Pons (tissue), 1 donor: ENCODE measurements around the gene NADK.
"Not testable (repeated sequence)": the region's sequence is repeated elsewhere in the genome, so short reads cannot be mapped to it uniquely, and the experiment has no call there.

Experiments used
- DNase-seq: peaks from one replicate; pipeline ENCODE4 v3.0.0-alpha.2; 2016; ENCODE audit warnings: low spot score

Gene NADK

DNA sequence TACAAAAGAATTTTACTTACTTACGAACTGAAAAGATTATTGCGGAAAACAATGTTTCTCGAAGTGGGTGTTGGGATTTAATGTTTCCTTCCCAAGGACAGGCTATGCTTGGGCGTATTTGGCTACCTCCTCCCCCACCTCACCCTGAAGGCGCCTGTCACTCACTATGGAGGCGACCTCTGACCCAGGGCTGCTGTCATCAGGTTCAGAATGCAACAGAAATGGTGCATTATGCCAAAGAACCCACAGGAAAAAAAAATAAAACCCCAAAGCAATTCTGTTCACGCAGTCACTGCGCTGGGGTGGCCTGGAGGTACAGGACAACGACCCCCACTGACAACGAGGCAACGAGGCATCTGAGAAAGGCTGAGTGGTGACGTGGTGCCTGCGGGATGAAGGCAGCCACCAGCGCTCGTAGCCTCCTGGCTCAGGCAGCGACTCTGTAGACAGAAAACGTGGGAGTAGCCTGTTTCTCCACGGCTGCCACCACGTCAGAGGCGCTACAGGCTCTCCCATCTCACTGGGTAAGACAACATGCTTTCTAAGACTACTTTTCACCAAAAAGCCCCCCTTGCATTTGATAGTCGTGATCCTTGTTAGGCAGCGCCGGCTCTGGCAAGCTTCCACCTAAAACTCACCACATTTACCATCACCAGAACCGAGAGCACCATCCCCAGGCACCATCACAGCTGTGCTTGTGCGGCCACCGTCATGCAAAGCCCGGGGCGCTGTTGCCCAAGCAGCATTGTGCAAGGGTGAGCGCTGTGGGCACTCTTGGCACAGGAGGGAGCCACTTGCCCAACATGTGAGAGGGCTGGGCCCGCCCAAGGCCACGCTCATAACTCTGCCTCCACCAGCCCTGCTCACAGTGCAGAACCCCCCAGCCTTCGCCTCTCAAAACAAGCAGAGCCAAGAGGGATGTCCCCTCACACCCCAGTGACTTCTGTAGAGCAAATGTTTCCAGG lies 14.3 kb downstream of the NADK start:
- DNase-seq, result peak; percentile 71

DNA sequence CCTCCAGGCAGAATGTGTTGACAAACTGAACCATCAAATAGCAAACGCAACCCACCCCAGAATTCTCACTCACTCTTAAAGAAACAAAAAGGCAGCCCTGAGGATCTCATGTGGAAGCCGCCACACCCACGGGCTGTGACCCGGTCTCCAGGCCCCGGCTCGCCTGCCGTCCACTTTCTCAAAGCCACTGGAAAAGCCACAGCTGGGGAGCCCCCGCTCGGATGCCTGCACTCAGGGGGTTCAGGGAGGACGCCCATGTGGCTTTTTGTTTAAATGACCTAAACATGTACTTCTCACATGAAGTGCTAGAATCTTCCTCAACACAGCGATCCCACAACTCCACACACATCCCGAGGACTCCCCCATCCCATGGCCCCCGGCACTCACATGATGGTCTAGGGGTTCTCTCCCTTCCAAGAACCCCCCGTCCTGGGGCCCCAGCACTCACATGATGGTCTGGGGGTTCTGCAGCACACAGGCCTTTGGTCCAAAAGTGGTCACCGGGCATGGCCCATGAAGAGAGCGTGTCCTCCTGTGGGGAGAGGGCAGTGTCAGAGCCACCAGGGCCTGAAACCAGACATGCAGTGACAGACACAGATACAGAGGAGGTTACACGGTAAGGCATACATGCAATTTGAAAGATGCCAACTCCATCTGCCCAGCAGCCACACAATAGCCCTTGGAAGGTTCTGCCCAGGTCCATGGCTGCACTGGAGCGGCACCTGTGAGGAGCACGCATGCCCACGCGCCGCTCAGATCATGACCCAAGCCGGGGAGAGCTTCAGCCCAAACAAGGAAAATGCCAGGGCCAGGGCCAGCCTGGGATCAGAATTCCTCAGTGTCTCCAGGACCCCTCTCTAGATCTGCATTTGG lies 16.5 kb downstream of the NADK start:
- no peak for DNase-seq

DNA sequence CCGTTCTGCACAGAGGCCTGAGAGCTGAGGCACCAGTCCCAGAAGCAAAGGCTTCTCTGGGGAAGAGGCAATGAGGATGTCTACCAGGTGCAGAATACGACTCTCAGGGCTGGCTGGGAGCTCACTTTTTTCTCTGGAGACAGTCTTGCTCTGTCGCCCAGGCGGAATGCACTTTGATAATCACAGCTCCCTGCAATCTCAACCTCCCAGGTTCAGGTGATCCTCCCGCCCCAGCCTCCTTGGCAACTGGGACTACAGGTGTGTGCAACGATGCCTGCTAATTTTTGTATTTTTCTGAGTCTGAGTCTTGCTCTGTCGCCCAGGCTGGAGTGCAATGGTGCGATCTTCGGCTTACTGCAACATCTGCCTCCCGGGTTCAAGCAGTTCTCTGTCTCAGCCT lies 17.6 kb downstream of the NADK start:
- no peak for DNase-seq

DNA sequence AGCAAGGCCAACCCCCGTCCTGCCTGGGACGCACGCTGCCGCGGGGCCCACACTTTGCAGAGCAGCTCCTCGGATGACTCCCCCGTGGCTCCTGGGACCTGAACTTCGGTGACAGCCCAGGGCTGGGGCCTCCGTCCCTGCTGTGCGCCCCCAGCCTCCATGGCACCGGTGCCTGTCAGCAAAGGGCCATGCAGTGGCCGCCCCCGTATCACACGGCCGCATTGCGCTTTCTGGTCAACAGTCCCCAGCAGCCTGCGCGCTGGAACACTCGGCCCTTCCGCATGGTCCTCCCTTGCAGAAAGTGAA lies 18.0 kb downstream of the NADK start:
- DNase-seq, result no peak

DNA sequence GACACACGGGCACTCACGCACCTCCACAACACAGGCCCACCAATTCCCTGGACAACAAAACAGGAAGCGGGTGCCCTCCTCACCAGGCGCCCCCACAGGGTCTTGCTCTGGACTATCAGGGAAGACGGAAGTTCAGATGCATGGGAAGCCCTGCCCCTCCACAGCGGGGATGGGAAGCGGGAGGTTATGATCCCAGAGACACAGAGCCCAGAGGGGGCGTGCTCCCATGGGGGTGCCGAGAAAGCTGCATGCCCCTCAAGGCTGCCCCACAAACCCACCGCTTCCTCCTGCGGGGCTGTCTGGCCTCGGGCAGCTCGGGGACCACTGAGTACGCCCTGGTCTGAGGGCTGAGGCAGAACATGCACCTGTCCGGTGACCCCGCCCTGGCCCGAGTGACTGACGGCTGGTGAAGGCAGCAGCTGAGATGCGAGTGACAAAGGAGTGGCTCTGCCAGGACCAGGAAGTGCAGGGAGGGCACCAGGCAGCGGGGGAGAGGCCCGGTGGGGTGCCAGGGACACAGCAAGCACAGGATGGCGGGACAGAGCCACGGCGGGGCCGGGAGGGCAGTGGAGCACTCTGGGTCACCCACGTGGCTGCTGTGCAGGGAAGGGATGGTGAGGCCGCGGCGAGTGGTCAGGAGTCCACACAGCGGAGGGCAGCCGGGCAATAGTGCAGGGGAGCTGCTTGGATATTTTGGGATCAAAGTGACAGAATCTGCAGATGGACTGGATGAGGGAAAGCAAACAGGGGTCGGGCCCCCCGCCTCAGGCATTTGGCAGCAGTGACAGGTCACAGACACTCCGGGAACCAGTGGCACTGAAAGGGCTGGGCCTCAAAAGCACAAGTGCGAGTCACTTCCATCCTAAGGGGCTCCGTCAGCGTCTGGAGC lies 18.6 kb downstream of the NADK start:
- DNase-seq, result no peak

DNA sequence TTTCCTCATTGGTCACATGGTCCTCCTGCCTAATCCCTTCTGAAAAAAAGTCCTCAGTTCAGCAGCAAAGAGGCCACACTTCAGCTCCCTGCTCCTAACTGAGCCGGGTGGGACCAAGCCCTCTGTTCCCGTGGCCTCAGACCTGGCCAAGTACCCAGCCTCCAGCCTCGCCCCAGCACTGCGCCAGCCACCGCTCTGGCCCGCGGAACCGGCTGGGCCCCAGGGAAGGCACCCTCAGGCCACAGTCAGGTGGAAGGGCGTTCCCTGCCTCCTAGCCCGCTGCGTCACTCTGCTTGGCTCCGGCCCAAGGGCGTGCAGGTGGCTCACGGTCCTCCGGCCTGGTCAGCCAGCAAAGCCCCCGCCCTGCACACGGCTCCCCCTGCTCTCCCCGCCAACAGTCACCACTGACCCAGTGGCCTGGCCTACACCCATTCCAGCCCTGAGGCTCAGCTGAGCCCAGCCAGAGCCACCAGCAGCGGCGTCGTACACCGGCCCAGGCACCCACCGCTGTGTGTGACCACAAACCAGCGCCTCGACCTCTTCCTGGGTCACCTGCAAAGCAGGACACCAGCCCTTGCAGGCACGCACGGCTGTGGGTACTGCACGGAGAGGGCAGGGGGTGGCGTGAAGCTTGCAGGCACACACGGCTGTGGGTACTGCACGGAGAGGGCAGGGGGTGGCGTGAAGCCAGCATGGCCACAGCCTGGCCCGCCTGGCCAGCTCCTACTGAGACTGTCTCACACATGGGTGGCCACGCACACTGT lies 19.4 kb downstream of the NADK start:
- no peak for DNase-seq

DNA sequence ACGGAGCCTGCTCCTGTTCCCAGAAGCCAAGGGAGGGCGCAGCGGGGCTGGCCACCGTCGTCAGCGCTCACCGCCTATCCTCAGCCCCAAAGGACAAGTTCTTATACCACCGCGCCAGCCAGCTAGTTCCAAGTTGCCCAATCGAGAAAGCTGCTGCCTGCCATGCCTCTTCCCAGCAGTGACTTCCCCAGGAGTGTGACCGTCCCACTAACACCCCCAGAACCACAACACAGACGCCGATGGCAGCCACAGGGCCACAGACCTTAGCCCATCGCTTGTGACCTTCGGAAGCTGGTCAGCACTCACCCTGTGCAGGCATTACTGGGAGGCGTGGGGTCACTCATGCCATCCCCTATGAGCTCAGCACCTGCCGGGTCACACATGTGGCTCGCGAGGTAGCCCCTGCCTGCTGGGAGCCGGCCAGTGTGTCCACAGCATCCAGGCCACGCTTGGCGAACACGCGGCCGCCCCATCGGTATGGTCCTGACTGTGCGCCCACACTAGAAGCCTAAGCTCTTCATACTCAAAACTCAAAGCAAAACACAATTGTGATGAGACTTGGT lies 20.1 kb downstream of the NADK start:
- no peak for DNase-seq

DNA sequence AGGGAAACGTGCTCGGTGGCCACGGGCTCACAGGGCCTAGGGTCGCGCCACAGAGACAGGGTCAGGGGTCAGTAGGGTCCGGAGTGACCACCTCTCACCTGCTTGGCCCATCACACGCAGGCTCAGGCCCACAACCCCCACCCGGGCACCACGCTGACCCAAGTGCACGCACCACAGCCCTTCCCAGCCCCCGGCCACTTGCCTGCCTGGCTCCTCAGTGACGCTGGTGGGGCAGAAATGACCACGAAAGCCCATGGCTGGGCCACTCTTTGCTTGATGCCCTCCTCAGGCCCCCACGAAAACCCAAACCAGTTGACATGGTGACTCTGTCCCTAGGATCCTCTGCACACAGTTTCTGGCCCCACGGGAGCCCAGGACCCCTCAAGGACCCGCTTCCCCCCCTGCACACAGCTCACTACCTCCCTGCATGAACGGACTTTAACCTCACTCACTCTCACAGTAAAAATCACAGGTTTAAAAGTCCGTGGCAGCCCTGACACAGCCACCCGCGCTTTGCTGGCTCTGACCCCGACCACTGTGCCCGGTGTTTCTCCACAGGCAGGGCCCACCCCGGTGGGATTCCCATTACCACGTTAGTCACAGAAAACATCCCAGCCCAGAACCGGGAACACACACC lies 20.7 kb downstream of the NADK start:
- no peak for DNase-seq

DNA sequence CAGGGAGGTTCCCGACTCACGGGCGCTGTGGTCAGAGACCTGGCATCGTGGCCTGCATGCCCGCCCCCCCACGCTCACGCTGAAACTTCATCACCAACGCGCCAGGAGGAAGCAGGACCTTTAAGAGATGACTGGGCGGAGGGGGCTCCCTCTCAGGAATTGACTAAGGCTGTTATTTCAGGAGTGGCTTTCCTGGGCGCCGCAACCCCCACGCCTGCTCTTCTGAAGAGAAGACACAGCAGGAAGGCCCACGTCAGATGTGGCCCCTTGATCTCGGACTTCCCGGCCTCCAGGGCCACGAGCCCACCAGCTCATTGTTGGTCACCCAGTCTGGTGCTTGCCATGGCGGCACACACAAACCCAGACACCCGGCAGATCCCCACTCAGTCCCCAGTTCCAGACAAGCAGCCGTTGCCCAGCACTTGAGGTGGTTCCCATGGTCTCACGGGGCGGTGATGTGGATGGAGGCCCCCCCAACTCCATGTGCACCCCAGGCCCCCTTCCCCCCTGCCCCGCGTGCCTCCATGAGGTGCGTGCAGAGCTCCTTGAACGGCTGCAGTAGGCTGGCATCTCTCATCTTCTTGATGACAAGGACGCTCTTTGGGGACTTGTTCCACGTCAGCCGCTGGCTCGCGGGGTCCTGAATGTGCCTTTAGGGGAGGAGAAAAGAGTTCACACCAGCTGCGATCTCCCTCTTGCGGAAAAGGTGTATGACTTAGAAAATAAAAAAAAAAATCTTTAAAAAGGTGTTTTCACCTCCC lies 21.4 kb downstream of the NADK start:
- DNase-seq, result no peak

DNA sequence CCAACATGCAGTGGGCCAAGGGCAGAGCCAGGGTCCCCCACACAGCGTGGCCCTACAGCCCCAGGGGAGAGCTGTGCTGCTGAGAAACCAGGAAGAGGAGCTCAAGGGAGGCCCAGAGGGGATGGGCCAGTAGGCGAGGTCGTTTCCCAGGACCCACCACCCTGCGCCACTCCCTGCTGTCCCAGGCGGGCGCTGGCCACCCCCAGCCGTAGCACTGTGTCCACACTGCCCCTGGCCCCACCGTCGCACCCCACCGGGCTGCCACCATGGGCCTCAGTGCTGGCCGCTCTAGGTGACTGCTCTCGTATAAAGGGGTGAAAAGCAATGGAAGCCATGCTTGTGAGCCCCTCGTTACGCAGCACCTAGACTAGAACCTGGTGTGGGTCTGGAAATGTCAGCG lies 22.4 kb downstream of the NADK start:
- no peak for DNase-seq

DNA sequence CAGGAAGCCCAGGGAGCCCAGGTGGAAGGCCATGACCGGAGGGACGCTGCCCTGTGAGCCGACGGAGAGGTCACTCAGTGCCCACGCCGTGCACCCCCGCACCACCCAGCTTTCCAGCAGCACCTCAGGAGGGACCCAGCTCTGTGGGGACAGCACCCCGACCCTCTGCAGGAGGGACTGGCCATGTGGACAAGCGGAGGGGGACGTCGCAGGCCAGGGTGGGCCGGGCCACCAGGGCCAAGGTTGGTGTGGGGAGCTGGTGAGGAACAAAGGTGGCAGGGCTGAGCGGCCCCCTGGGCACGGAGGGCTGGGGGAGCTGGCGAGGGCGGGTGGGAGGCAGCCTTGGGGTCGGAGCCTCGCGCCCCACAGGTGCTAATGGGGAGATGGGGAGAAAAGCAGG lies 22.8 kb downstream of the NADK start:
- DNase-seq, result no peak

DNA sequence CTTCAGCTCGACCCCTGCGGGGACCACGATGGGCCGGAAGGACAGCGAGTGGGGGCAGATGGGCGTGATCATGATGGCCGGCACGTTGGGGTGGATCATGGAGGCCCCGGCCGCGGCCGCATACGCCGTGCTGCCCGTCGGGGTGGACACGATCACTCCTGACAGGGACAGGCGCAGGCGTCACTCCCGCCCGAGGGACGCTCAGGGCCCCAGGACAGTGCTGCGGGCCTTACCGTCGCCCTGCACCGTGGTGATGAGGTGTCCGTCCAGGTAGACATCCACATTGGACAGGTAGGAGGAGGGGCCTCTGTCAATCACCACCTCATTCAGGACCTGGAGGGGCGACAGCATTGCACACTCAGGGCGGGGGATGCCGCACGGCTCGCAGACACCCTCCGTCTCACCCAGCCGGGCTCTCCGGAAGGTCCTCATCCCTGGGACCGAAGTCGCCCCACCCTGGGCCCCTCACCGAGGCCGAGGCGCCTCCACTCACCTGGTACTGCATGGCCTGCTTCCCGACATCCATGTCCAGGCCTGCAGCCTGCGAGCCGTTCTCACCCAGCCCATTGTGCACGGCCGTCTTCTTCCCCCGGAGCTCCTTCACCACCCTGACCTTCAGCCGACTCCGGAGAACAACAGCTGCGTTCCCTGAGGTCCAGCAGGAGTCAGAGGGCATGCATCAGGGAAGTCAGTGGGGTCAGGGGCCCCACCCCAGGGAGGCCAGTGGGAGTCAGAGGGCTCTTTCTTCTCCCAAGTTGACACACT lies 24.0 kb downstream of the NADK start:
- DNase-seq, result no peak

DNA sequence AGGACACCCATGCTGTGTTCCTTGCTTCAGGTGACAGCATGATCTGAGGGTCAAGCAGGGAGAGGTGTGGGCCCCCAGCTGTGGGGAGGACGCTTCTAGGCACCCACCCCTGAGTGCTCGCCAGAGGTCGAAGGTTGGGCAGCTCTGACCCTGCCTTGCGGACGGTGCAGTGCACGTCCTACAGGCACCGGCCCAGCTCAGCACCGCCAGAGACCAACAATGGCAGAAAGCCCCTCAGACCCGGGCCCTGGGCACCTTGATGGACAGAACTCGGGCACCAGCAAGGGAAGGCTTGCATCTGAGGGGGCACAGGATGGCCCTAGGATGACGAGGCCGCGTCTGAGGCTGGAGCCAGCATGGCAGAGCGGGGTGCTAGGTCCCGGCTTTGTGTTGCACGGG lies 24.7 kb downstream of the NADK start:
- DNase-seq, result no peak

DNA sequence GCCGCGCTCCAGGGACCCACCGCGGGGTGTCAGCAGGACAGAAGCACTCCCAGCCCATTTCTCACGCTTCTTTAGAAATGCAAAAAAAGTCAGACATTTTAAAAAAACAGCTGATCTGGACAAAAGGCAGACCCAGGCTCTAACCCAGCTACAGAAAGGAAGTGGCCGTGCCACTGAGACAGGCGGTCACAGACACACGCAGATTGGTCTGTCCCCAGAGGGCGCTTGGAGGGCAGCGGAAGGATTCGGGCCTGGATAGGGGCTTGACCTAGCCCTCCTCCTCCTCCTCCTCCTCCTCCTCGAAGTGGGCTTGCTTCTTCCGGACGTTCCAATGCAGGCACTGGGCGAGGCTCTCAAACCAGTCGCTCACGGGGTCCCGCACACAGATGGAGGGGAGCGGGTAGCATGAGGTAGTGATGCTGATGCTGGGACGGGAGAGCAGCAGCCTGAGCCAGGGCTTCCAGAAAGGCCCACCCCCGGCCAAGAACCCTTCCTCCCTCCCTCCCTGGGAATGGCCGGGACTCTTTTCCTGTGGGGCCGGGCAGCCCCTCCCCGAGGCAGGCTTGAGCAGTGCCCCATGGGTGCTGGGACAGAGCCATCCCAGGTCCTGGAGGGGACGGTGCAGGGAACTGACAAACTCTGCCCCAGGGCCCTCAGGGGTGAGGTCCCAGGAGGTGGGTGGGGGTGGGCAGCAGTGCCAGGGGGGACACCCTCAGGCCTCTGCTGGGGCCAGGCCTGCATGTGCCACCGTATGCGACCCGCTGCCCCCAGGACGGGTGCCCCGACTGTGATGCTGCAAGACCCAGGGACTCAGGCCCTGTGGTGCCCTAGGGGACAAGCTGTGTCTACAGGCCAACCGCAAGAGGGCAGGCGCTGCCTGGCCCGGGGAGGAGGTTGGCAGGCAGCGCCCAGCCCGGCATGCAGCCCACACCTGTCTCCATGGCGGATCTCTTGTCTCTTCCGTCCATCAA lies 25.3 kb downstream of the NADK start:
- DNase-seq, result no peak

DNA sequence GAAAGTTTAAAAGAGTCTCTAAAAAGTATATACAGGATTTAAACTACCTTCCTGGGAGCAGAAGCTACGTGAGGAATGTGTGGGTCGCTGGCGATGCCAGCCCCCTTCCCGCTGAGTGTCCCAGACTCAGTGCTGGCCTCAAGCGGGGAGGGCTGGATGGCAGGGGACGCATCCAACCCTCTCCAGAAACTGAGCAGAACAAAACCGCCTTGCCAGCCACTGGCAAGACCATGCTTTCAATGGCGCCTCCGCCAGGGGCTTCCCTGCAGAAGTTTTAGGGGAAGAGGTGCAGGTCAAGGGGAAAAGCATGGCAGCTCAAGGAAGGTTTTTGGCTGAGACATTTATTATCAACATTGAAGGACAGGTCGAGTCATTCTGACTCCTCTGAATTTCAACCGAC lies 26.1 kb downstream of the NADK start:
- no peak for DNase-seq

DNA sequence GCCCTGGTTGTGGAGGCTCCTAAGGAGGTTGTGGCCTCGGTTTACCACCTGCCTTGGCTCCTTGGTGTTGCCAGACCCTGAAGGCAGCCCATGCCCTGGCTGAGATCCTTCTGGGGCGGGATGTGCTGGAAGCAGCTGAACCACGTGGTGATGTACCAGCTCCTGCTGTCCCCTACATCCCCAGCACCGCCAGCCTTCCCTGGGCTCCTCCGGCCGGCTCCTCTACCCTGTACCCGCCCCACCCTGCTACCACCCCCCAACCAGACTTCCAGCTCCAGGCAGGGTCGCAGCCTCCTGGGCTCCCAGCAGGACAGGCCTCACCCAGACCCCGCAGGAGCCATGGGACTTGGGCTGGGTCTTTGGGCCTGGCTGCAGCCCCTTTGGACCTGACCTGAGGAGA lies 28.3 kb downstream of the NADK start:
- DNase-seq, result not testable (repeated sequence)

DNA sequence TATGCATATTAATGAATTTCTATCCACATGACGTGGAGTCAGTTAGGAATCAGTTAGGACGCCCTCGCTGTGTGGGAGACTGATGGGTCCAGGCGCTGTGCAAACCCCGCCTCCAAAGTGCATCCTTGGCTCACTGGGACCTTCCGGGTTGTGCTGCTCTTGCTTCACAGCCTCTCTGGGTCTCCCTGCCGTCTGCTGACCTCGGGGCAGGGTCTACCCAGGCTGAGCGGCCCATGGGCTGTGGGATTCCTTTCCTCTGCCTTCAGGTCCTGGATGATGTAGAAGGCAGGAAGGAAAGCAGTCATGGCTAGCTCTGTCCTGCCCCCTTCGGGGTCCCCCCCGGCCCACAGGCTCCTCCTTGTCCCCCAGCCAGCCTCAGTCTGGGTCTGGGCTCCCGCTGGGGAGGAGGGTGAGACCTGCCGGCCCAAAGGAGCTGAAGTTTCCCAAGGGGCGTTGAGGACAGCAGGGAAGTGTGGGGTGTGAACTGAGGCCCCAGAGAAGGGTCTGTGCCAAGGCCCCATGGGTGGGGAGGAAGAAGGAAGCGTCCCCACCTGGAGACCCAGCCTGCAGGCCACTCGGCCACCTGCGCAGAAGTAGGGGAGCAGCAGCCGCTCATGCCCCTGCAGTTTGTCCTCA lies 29.5 kb downstream of the NADK start:
- DNase-seq, result no peak
